Activated naive CD8-positive, alpha-beta T cell treated with anti-CD3 and anti-CD28 coated beads, Interleukin-2, amount 50 U/mL, for 24 hours (primary cell): ENCODE data around the gene CMTM5.

Experiments used
- ATAC-seq: fragments of 150-1000 bp; cut with Tn5 transposase; one replicate; pipeline ENCODE4 v1.10.0; 2021
- DNase-seq: peaks from one replicate; pipeline ENCODE4 v3.0.0; 2021
- H3K27ac Mint-ChIP-seq: one replicate; pipeline ENCODE4 v1.8.0; 2021; ENCODE audit warnings: mild to moderate bottlenecking, mixed read lengths
- H3K27me3 Mint-ChIP-seq: one replicate; pipeline ENCODE4 v1.8.0; 2021; ENCODE audit warnings: mixed read lengths
- H3K36me3 Mint-ChIP-seq: one replicate; pipeline ENCODE4 v1.8.0; 2021; ENCODE audit warnings: low read depth, mixed read lengths
- H3K4me1 Mint-ChIP-seq: one replicate; pipeline ENCODE4 v1.8.0; 2021; ENCODE audit warnings: mixed read lengths
- H3K4me3 Mint-ChIP-seq: one replicate; pipeline ENCODE4 v1.8.0; 2021; ENCODE audit warnings: mild to moderate bottlenecking, moderate library complexity, mixed read lengths
- H3K9me3 Mint-ChIP-seq: one replicate; pipeline ENCODE4 v1.8.0; 2021; ENCODE audit warnings: mixed read lengths

CMTM5 gene

DNA sequence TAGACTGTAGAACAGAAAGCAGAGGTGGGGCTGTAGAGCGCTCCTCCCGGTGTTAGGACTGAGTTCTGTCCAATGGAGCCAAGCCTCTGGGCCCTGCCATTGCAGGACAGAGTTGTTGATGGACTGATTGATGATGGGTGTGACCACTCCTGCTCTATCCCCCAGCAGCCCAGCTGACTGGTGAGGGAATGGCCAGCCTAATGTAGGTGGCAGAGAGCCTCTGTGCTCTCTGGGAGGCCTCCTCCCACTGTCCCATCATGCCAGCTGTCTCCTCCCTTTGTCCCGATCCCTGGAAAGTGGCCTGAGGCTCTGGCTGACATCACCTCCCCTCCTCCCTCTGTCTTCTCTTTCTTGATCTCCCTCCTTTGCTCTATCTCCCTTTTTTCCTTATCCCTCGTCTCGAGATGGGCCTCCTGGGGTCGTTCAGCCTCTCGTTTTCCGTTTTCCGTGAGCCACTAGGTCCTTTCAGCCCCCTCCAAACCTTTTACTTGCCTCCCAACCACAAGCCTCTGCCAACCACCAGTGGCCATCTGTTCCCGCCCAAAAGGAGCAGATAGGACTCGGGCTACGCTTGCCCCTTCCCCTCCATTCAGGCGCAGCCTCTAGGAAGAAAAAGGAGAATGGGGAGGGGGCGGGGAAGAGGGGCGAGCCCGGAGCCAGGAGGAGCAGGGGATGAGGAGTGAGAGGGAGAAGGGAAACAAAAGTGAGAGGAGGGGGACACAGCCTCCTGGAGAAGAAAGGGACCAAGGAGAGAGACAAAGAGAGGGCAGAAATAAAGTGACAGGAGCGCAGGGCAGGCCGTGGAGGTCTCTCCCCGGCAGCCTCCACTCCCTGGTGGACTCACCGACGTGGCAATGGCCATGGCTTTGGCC, 12.4 kb upstream of the CMTM5 start:
- Mint-ChIP-seq H3K4me1 (peaks cover 2% of the 10 kb centered on the region), H3K36me3 (no peaks in the 10 kb centered on the region), H3K27me3 (peaks cover 28% of the 10 kb centered on the region), H3K4me3 (no peak overlapping the region), H3K9me3 (no peaks in the 10 kb centered on the region), H3K27ac (no peak overlapping the region)
- ATAC-seq (no peak), DNase-seq (no peak)

DNA sequence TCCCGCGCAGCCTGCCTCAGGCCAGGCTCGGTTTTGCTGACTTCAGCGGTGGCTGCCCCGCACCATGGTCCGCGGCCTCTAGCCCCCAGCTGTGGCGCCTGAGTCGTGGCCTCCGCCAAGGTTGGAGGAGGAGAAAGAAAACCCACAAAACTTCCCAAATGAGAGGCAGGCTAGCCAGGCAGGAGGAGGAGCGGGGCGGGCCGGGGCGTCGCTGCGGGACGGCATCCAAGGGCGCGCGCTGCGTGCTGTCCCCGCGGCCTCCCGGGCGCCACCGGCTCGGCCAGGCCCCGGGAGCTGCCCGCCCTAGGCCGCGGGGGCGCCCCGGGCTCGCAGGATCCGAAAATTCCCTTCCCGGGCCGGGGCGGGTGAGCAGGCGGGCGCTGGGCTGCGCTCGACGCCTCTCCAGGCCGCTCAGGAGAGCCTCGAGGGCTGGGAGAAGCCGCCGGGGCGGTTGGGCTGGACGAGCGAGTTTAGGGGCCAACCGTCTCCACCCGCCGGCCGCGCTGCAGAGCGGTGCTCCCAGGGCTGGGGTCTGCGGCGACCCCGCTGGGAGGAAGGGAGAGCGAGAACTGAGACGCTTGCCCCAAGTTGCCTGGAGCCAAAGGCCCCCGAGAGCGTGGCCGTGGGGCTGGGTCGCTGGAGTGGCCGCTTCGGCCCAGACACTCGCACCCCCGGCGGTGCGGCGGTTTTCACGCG, 11.7 kb upstream of the CMTM5 start, which contains the start of gene EFS:
Gene EFS, minus strand, starts transcription at position 137 of the 696 bp plus-strand sequence. CDS start 147 bp downstream, outside the sequence.
- DNase-seq (no peak), ATAC-seq (no peak)
- Mint-ChIP-seq H3K4me3 (no peak within 1 kb of the TSS), H3K4me1 (peaks cover 2% of the 10 kb centered on the region), H3K27ac (no peak within 1 kb of the TSS), H3K27me3 (peaks cover 28% of the 10 kb centered on the region), H3K36me3 (no peaks in the 10 kb centered on the region), H3K9me3 (no peaks in the 10 kb centered on the region)

DNA sequence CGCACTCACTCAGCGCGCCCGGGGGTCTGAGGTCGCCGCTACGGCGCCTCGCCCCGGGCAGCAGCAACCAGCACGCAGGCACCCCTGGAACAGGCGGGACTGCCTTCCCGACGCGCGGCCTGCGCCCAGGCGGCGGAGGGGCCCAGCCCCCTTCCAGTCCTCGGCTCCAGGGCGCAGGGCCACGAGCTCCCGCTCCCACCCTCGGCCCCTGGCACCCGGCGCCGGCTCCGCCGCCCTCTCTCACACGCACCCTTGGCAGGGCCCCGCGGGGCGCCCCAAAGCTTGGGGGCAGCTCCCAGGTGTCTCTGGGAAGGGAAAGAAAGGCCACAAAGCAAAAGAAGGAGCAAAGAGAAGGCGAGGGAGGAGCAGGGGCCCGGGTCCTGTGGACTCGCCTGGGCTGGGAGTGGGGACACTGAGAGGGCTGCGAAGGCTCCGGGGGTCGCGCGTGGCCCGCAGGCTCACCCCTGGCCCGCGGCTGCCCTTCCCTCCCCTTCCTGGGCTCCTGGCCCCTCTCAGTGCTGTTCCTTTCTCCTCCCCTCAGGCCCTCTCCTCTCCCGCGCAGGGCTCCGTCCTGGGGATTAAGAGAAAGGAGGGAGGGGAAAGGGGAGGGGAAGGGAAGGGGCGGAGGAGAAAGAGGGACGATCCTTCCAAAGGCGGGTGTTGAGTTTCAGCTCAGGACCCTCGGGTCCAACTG, 11.0 kb upstream of the CMTM5 start:
- Mint-ChIP-seq H3K27ac (no peak overlapping the region), H3K4me1 (peaks cover 2% of the 10 kb centered on the region), H3K27me3 (peaks cover 28% of the 10 kb centered on the region), H3K9me3 (no peaks in the 10 kb centered on the region), H3K4me3 (no peak overlapping the region), H3K36me3 (no peaks in the 10 kb centered on the region)
- DNase-seq: no peak
- no peak for ATAC-seq

DNA sequence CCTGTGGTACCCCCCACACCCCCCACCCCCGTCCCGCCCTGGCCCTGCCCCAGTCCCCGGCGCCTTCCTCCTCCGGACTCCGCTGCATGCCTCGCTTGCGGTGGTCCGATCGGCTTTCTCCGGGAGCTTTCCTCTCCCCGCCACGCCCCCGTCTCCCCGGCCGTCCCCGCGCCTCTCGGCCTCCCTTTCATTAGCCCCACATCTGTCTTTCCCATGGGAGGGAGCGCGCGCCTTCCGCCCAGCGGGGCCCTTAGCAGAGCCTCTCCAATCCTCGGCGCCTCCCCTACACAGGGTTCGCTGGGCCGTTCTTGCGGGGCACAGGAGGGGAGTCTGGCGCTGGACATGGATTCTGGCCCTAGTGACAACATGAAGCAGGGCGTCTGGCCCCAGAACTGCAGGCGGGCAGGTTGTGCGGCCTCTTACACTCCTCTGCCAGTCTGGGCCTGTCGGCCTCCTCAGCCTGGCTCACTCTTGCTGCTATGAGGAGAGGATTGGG, 10.4 kb upstream of the CMTM5 start:
- H3K27me3 Mint-ChIP-seq: peaks cover 28% of the 10 kb centered on the region
- ATAC-seq (no peak), DNase-seq (no peak)
- no peaks in the 10 kb centered on the region for H3K36me3 Mint-ChIP-seq
- H3K9me3 Mint-ChIP-seq: no peaks in the 10 kb centered on the region
- H3K4me1 Mint-ChIP-seq: peaks cover 2% of the 10 kb centered on the region
- H3K4me3 Mint-ChIP-seq: no peak overlapping the region
- no peak overlapping the region for H3K27ac Mint-ChIP-seq

DNA sequence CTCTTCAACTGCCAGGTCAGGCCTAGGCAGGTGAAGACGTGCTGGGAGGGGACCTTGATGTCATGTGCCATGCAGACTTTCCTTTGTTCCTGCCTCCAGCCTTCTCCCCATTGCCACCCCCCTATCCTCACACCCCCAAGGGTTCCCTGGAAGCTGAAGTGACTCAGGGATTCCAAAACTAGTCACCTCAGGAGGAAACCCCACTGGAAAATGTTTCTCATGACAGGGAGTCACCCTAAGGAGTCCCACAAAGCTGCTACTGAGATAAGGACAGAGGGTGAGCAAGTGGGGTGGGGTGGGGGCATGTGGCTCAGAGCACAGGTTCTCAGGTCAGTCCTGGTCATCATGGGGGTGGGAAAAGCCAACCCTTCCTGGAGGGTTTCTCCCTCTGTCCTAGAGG, 6.6 kb upstream of the CMTM5 start:
- no peaks in the 10 kb centered on the region for H3K9me3 Mint-ChIP-seq
- no peak for DNase-seq
- peak; percentile 34 for ATAC-seq
- no peak overlapping the region for H3K27ac Mint-ChIP-seq
- H3K27me3 Mint-ChIP-seq: peaks cover 15% of the 10 kb centered on the region
- no peak overlapping the region for H3K4me3 Mint-ChIP-seq
- H3K4me1 Mint-ChIP-seq: no peaks in the 10 kb centered on the region
- H3K36me3 Mint-ChIP-seq: no peaks in the 10 kb centered on the region

DNA sequence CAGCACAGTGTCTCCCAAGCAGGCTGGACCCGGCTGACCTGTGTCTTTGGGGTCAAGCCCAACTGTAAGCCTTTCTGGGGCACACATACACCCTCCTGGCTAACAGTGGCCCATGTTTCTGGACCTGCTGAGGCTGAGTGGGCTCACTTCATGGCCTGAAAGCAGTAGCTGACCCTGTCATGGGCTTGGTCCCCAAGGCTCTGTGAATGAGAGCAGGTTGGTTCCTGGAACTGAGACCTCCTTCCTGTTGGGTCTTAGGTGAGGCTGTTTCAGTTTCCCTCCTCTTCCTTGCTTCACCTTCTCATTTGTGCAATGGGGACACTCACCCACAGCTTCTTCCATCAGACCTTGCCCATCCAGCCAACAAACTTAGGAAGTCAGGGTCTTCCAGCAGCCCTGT, 5.0 kb upstream of the CMTM5 start:
- Mint-ChIP-seq H3K27ac (no peak overlapping the region), H3K4me3 (no peak overlapping the region), H3K4me1 (no peaks in the 10 kb centered on the region), H3K9me3 (no peaks in the 10 kb centered on the region), H3K36me3 (no peaks in the 10 kb centered on the region), H3K27me3 (peaks cover 10% of the 10 kb centered on the region)
- ATAC-seq (no peak), DNase-seq (no peak)

DNA sequence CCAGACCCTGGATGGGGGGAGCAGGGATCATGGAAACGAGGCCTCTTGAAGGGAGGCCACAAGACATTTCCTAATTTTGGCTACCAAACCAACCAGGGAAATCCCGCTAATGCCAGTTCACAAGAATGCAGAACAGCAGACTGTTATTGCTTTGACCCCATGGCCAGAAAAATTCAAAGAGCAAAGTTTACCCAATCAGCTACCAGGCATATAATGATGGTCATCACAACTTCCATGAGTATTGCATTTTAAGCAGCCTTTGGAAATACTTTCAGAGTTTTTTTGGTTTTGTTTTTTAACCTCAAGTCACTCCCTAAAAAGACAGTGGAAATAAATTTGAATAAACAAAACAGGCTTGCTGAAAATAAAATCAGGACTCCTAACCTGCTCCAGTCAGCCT, 4.3 kb upstream of the CMTM5 start, which contains the start of gene IL25:
Gene IL25, plus strand, starts transcription at position 301 of the 400 bp plus-strand sequence.
- ATAC-seq: no peak
- H3K36me3 Mint-ChIP-seq: no peaks in the 10 kb centered on the region
- H3K4me3 Mint-ChIP-seq: no peak within 1 kb of the TSS
- DNase-seq: no peak
- H3K9me3 Mint-ChIP-seq: no peaks in the 10 kb centered on the region
- peaks cover 4% of the 10 kb centered on the region for H3K27me3 Mint-ChIP-seq
- no peaks in the 10 kb centered on the region for H3K4me1 Mint-ChIP-seq
- H3K27ac Mint-ChIP-seq: no peak within 1 kb of the TSS

DNA sequence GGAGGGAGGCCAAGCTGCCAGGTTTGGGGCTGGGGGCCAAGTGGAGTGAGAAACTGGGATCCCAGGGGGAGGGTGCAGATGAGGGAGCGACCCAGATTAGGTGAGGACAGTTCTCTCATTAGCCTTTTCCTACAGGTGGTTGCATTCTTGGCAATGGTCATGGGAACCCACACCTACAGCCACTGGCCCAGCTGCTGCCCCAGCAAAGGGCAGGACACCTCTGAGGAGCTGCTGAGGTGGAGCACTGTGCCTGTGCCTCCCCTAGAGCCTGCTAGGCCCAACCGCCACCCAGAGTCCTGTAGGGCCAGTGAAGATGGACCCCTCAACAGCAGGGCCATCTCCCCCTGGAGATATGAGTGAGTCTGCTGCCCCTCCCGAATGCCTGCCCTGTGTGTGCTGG, 3.8 kb upstream of the CMTM5 start:
- H3K27ac Mint-ChIP-seq: no peak overlapping the region

DNA sequence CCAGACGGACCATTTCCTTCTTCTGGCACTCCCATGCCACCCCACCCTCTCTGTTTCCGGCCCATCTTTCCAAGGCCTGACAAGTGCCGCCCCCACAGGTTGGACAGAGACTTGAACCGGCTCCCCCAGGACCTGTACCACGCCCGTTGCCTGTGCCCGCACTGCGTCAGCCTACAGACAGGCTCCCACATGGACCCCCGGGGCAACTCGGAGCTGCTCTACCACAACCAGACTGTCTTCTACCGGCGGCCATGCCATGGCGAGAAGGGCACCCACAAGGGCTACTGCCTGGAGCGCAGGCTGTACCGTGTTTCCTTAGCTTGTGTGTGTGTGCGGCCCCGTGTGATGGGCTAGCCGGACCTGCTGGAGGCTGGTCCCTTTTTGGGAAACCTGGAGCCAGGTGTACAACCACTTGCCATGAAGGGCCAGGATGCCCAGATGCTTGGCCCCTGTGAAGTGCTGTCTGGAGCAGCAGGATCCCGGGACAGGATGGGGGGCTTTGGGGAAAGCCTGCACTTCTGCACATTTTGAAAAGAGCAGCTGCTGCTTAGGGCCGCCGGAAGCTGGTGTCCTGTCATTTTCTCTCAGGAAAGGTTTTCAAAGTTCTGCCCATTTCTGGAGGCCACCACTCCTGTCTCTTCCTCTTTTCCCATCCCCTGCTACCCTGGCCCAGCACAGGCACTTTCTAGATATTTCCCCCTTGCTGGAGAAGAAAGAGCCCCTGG, 1.2 kb upstream of the CMTM5 start:
- no peak overlapping the region for H3K4me3 Mint-ChIP-seq
- H3K36me3 Mint-ChIP-seq: no peaks in the 10 kb centered on the region

More for the DNA sequence above, 3.8 kb upstream of the CMTM5 start:
- Mint-ChIP-seq H3K36me3 (no peaks in the 10 kb centered on the region), H3K4me1 (no peaks in the 10 kb centered on the region), H3K27me3 (peaks cover 2% of the 10 kb centered on the region), H3K9me3 (no peaks in the 10 kb centered on the region), H3K4me3 (no peak overlapping the region)
- ATAC-seq (no peak), DNase-seq (no peak)

DNA sequence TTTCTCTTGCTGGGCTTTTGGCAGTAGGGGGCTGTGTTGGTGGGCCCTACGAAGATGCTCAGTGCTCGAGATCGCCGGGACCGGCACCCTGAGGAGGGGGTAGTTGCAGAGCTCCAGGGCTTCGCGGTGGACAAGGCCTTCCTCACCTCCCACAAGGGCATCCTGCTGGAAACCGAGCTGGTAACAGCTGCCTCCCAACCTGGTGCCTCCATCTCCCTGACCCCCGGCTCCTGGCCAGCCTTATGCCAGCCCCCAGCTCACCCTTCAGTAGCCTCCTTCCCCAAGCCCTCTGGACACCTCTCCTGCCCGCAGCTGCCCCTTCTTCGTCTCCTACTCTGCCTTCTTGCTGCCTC, 328 bp downstream of the CMTM5 start:
- Mint-ChIP-seq H3K27me3 (no peaks in the 10 kb centered on the region), H3K9me3 (no peaks in the 10 kb centered on the region), H3K27ac (no peak overlapping the region), H3K36me3 (no peaks in the 10 kb centered on the region), H3K4me3 (no peak overlapping the region), H3K4me1 (no peaks in the 10 kb centered on the region)
- ATAC-seq (no peak), DNase-seq (no peak)

More for the DNA sequence above, 1.2 kb upstream of the CMTM5 start:
- Mint-ChIP-seq H3K4me1 (no peaks in the 10 kb centered on the region), H3K27me3 (no peaks in the 10 kb centered on the region), H3K9me3 (no peaks in the 10 kb centered on the region), H3K27ac (no peak overlapping the region)
- no peak for ATAC-seq
- DNase-seq: no peak

DNA sequence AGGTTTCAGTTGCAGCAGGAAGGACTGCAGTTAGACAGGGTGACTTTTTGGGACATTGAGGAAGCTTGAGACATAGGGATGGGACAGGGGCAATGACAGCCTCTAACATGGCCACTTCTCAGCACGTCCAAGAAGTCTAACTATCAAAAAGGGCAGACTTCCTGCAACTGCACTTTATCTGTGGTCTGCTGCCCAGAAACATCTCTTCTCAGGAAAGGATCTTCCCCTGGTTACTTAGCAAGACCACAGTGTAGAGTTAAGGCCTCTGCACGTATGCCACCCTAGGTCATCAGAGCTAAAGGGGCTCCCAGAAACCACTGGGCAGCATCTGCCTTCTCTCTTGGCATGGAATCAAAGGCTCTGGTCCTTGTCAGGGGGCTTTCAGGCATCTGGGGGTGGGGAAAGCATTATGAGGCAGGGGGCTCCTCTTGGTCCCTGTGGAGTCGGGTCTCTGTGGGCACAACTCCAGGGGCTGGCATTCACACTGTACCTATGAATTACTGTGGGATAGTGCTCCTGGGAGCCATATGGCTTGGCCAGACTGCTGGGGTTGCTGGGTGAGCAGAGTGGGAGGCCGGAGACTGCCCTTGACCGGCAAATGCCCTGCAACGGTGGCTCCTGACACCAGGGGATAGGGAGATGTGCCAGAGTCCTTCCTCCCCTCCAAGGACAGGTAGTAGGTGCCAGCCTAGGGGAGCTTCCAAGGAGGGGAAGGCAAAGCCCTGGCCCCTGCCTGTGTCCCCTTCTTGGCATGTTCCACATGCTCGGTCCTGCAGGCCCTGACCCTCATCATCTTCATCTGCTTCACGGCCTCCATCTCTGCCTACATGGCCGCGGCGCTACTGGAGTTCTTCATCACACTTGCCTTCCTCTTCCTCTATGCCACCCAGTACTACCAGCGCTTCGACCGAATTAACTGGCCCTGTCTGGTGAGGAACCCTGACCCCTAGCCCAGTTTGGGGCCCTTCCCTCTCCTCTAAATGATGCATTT, 1.0 kb downstream of the CMTM5 start:
- ATAC-seq (no peak), DNase-seq (no peak)
- no peaks in the 10 kb centered on the region for H3K9me3 Mint-ChIP-seq
- H3K4me1 Mint-ChIP-seq: no peaks in the 10 kb centered on the region
- H3K27ac Mint-ChIP-seq: no peak overlapping the region
- H3K27me3 Mint-ChIP-seq: no peaks in the 10 kb centered on the region
- H3K36me3 Mint-ChIP-seq: no peaks in the 10 kb centered on the region
- no peak overlapping the region for H3K4me3 Mint-ChIP-seq

DNA sequence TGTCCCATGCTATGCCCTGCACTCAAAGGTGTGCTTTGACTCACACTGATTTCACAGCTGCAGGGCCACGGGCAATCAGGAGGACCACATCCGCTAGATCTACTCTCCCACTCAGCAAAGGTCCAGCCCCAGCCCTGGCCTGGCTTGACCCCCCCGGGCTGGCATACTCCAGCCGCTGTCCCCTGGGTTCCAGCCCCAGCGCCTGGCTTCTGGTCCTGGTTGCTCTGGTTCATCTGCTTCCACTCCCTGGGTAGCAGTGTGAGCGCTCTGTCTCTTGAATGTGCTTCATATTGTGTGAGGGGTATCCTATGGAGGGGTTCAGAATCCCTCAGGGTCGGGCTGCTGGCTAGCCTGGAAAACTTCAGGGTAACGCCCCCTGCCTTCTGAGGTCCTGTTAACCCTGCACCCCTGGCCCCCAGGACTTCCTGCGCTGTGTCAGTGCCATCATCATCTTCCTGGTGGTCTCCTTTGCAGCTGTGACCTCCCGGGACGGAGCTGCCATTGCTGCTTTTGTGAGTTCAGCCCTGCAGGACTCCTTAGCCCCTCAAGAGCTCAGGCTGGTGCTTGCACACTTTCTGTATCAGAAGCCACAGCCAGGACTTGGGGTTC, 1.9 kb downstream of the CMTM5 start:
- ATAC-seq (no peak), DNase-seq (no peak)
- H3K27ac Mint-ChIP-seq: no peak overlapping the region
- no peaks in the 10 kb centered on the region for H3K4me1 Mint-ChIP-seq
- H3K27me3 Mint-ChIP-seq: no peaks in the 10 kb centered on the region
- no peaks in the 10 kb centered on the region for H3K9me3 Mint-ChIP-seq
- H3K36me3 Mint-ChIP-seq: no peaks in the 10 kb centered on the region
- H3K4me3 Mint-ChIP-seq: no peak overlapping the region
